ENCODE measurements around the gene MBTPS1. TPM values are rescaled to one million over a fixed set of nuclear protein-coding genes. Genes with fewer than 3 reads are reported as not detected.

Gene MBTPS1
- total RNA-seq, 1 experiment from 2014 or later, result 130 TPM

DNA sequence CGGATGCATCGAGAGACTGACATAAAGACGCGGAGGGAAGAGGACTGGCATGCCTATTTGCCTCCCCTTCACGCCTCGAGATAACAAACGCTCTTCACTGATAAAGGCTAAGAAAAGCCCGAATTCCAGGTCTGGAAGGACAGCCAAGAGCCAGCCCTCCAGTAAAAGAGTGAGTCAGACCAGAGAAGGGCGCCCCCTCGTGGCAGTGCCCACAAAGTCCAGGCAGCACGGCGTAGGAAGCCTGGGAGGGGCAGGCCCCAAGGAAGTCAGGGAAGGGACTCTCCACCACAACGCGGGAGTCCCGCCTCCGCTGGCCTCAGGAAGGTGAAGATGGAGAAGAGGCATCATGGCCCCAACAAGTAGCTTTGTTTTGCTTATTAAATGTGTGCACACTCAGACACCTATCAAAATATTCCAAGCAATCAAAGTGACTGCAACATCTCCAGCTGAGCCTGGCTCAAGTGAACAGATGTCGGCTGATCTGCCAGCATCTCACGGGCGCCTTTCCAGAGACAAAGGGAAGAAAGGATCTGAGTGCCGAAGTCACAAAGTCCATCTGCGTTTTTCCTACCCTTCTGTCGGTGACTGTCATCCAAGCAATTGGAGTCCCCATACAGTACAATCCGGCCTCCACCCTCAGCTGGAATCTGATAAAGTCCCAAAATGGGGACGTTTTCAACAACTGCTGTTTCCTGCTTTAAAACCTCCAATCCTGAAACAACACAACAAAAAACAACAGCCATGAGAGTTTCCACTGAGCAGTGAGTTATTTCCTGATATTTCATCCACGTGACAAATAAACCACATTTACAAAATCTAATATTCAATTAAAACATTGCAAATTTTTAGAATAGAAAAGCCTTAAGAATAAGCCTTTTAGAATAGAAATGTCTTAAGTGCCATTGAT, 53.8 kb downstream of the MBTPS1 start:
- no peak overlapping the region for H3K4me3 Mint-ChIP-seq (ENCODE audit: low read depth, unreplicated experiment)
- no peaks in the 10 kb centered on the region for H3K27me3 Mint-ChIP-seq (ENCODE audit: unreplicated experiment)
- no peaks in the 10 kb centered on the region for H3K9me3 Mint-ChIP-seq (ENCODE audit: low read depth, unreplicated experiment)
- intact Hi-C loops (cut with micrococcal nuclease; ENCODE audit: unreplicated experiment), result loop anchor here (1.0 kb wide), 1 partner anchor 107 kb away; no protein-coding TSS in a partner anchor
- H3K36me3 Mint-ChIP-seq (ENCODE audit: insufficient read depth, unreplicated experiment), result peaks cover 48% of the 10 kb centered on the region
- DNase-seq, result peak; percentile 86
- no peak overlapping the region for H3K27ac Mint-ChIP-seq (ENCODE audit: unreplicated experiment)
- H3K4me1 Mint-ChIP-seq (ENCODE audit: low read depth, unreplicated experiment), result no peaks in the 10 kb centered on the region
- BruUV-seq (replicated peaks), result no TSS peak
- TF ChIP-seq CTCF (IDR thresholded peaks at IDR 0.05; ENCODE audit: unreplicated experiment), result peak; percentile 85
- CTCF ChIA-PET, result interaction anchor here (0.6 kb wide), 1 partner anchor 26 kb away, joined by 6 read pairs; no protein-coding TSS in a partner anchor

- intact Hi-C loops (cut with micrococcal nuclease; ENCODE audit: unreplicated experiment), result no loop called here
- Mint-ChIP-seq H3K9me3 (ENCODE audit: low read depth, unreplicated experiment) (no peaks in the 10 kb centered on the region), H3K27me3 (ENCODE audit: unreplicated experiment) (no peaks in the 10 kb centered on the region), H3K36me3 (ENCODE audit: insufficient read depth, unreplicated experiment) (peaks cover 61% of the 10 kb centered on the region), H3K4me1 (ENCODE audit: low read depth, unreplicated experiment) (no peaks in the 10 kb centered on the region), H3K27ac (ENCODE audit: unreplicated experiment) (peak overlapping the region; percentile 43), H3K4me3 (ENCODE audit: low read depth, unreplicated experiment) (no peak overlapping the region)
- no TSS peak for BruUV-seq (replicated peaks)
- no peak for DNase-seq
- CTCF ChIA-PET, result interaction anchor here (0.5 to 0.9 kb wide), 2 partner anchors 104 to 326 kb away, joined by 3 read pairs; no protein-coding TSS in a partner anchor
- TF ChIP-seq CTCF (IDR thresholded peaks at IDR 0.05; ENCODE audit: unreplicated experiment), result no peak
These were observed 55.4 kb downstream of the MBTPS1 start for GRCh38 chr16:84061236-84061819.

GRCh38 chr16:84059946-84060901, 56.5 kb downstream of the MBTPS1 start:
- no peaks in the 10 kb centered on the region for H3K27me3 Mint-ChIP-seq (ENCODE audit: unreplicated experiment)
- DNase-seq, result no peak
- CTCF ChIA-PET, result interaction anchor here (0.9 to 1.1 kb wide), 2 partner anchors 103 to 127 kb away, joined by 3 read pairs; partner anchors contain the start of gene TAF1C
- no peak for TF ChIP-seq CTCF (IDR thresholded peaks at IDR 0.05; ENCODE audit: unreplicated experiment)
- peaks cover 64% of the 10 kb centered on the region for H3K36me3 Mint-ChIP-seq (ENCODE audit: insufficient read depth, unreplicated experiment)
- no peaks in the 10 kb centered on the region for H3K9me3 Mint-ChIP-seq (ENCODE audit: low read depth, unreplicated experiment)
- intact Hi-C loops (cut with micrococcal nuclease; ENCODE audit: unreplicated experiment), result no loop called here
- no peak overlapping the region for H3K27ac Mint-ChIP-seq (ENCODE audit: unreplicated experiment)
- BruUV-seq (replicated peaks), result no TSS peak
- no peaks in the 10 kb centered on the region for H3K4me1 Mint-ChIP-seq (ENCODE audit: low read depth, unreplicated experiment)
- H3K4me3 Mint-ChIP-seq (ENCODE audit: low read depth, unreplicated experiment), result no peak overlapping the region

DNA sequence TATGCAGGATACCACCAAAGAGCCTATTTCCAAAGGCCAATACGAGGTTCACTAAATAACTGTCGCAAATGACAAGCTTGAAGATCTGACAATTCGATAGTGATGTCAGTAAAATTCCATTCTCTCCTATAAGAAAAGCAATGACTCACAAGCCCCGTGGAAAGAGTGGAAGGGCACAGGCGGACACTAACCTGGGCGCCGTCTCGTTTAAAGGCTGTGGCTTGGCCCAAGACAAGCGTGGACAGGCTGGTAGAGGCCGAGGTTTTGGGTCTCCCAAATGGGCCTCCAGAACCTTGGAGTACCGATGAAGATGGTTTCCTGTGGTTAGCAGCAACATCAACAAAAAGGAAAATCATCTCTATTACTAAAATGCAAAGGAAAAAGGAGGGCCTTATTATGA, 57.6 kb downstream of the MBTPS1 start:
- intact Hi-C loops (cut with micrococcal nuclease; ENCODE audit: unreplicated experiment), result no loop called here
- no peak for TF ChIP-seq CTCF (IDR thresholded peaks at IDR 0.05; ENCODE audit: unreplicated experiment)
- no TSS peak for BruUV-seq (replicated peaks)
- H3K9me3 Mint-ChIP-seq (ENCODE audit: low read depth, unreplicated experiment), result no peaks in the 10 kb centered on the region
- no peak for DNase-seq
- no peak overlapping the region for H3K27ac Mint-ChIP-seq (ENCODE audit: unreplicated experiment)
- no peak overlapping the region for H3K4me3 Mint-ChIP-seq (ENCODE audit: low read depth, unreplicated experiment)
- peaks cover 62% of the 10 kb centered on the region for H3K36me3 Mint-ChIP-seq (ENCODE audit: insufficient read depth, unreplicated experiment)
- CTCF ChIA-PET, result interaction anchor here (1.1 to 1.4 kb wide), 2 partner anchors 106 to 128 kb away, joined by 3 to 4 read pairs; partner anchors contain the start of genes OSGIN1 and TAF1C
- no peaks in the 10 kb centered on the region for H3K4me1 Mint-ChIP-seq (ENCODE audit: low read depth, unreplicated experiment)
- H3K27me3 Mint-ChIP-seq (ENCODE audit: unreplicated experiment), result no peaks in the 10 kb centered on the region
